ENCODE data around the gene TMEM272. TPM values are rescaled to one million over a fixed set of nuclear protein-coding genes. Genes with fewer than 3 reads are reported as not detected.

Gene TMEM272
- total RNA-seq, 1 donor = not detected

DNA sequence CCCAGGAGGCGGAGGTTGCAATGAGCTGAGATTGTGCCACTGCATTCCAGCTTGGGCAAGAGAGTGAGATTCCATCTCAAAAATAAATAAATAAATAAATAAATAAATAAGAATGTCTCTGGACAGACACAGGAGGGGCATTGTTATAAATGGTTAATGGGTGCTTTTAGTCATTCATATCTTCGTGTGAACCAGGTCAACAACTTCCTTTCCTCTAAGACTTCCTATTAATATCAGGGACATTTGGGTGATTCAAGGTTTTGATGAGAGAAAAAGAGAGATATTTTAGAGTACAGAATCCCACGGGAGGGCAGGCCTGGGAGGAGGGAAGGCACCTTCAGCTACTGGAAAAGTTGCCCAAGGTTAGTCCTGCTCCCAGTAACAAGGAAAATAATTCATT lies 64.9 kb downstream of the TMEM272 start:
- no peak for DNase-seq (ENCODE audit: low read depth)
- H3K4me3 ChIP-seq (ENCODE audit: low read depth, low read length) = no peak overlapping the region
- TF ChIP-seq, protein P1, sequence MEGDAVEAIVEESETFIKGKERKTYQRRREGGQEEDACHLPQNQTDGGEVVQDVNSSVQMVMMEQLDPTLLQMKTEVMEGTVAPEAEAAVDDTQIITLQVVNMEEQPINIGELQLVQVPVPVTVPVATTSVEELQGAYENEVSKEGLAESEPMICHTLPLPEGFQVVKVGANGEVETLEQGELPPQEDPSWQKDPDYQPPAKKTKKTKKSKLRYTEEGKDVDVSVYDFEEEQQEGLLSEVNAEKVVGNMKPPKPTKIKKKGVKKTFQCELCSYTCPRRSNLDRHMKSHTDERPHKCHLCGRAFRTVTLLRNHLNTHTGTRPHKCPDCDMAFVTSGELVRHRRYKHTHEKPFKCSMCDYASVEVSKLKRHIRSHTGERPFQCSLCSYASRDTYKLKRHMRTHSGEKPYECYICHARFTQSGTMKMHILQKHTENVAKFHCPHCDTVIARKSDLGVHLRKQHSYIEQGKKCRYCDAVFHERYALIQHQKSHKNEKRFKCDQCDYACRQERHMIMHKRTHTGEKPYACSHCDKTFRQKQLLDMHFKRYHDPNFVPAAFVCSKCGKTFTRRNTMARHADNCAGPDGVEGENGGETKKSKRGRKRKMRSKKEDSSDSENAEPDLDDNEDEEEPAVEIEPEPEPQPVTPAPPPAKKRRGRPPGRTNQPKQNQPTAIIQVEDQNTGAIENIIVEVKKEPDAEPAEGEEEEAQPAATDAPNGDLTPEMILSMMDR (IDR thresholded peaks at IDR 0.05; ENCODE audit: insufficient read depth, low read length) = no peak

DNA sequence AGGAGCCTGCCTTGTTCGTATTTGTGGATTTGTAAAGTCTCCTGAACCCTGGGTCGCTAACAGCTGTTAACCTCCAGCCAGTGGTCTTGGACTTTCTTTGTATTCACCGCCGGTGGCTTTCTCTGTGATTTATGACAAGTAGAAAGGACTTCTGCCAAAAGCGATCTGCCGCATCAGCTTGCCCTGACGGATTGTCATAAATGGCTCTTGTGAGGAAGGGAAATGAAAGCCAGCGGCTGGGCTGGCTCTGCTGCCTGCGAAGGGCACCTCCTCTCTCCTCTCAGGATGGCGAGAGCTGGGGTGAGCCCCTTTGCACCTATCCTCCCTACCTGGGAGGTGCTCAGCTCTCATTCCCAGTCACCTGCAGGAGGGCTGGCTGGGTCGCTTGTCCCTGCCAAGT lies 66.6 kb downstream of the TMEM272 start:
- no peak overlapping the region for H3K4me3 ChIP-seq (ENCODE audit: low read depth, low read length)
- TF ChIP-seq, protein P1 (IDR thresholded peaks at IDR 0.05; ENCODE audit: insufficient read depth, low read length) = no peak
- no peak for DNase-seq (ENCODE audit: low read depth)

GRCh38 chr13:51777921-51778320 lies 67.1 kb downstream of the TMEM272 start:
- DNase-seq (ENCODE audit: low read depth) = no peak
- TF ChIP-seq, protein P1 (IDR thresholded peaks at IDR 0.05; ENCODE audit: insufficient read depth, low read length) = no peak
- no peak overlapping the region for H3K4me3 ChIP-seq (ENCODE audit: low read depth, low read length)

DNA sequence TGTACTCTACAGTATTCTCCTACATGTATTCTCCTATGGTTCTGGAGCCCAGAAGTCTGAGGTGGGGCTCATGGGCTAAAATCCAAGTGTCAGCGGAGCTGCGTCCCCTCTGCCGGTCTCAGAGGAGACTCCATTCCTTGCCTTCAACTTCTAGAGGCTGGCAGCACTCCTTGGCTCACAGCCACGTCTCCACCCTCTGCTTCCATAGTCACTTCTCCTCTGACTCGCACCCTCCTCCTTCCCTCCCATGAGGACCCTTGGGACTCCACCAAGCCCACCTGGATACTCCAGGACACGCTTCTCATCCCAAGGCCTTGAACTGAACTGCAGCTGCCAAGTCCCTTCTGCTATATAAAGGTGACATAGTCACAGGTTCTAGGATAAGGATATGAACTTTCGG lies 68.8 kb downstream of the TMEM272 start:
- DNase-seq (ENCODE audit: low read depth) = no peak
- TF ChIP-seq, protein P1 (IDR thresholded peaks at IDR 0.05; ENCODE audit: insufficient read depth, low read length) = no peak

GRCh38 chr13:51773515-51773914 lies 71.5 kb downstream of the TMEM272 start:
- no peak overlapping the region for H3K4me3 ChIP-seq (ENCODE audit: low read depth, low read length)
- no peak for DNase-seq (ENCODE audit: low read depth)
- TF ChIP-seq, protein P1 (IDR thresholded peaks at IDR 0.05; ENCODE audit: insufficient read depth, low read length) = no peak

More for the DNA sequence above, 68.8 kb downstream of the TMEM272 start:
- H3K4me3 ChIP-seq (ENCODE audit: low read depth, low read length) = no peak overlapping the region

DNA sequence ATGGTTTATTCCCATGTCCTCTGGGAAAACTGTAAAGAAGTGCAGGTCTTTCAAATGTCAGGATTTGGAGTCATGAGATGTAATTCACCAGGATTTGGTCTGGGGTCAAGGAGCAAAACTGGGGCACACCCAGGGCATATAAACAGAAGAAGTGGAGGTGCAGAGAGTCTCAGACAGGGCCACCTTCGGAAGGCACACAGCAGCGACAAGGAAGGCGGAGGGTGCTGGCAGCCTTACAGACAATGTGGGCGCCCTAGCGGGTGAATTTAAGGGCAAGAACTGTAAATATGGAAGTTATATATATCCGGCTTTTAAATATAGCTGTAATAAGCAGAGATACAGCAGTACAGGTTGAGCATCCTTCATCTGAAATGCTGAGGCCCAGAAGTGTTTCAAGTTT lies 72.2 kb downstream of the TMEM272 start:
- TF ChIP-seq, protein P1 (IDR thresholded peaks at IDR 0.05; ENCODE audit: insufficient read depth, low read length) = no peak
- DNase-seq (ENCODE audit: low read depth) = no peak
- no peak overlapping the region for H3K4me3 ChIP-seq (ENCODE audit: low read depth, low read length)

- no peak for DNase-seq (ENCODE audit: low read depth)
- TF ChIP-seq, protein P1 (IDR thresholded peaks at IDR 0.05; ENCODE audit: insufficient read depth, low read length) = no peak
- no peak overlapping the region for H3K4me3 ChIP-seq (ENCODE audit: low read depth, low read length)
These were observed 72.9 kb downstream of the TMEM272 start for GRCh38 chr13:51772105-51772455.
